ENCODE results near the gene CSKMT.
A peak's percentile ranks its signal among the peaks of the same experiment; 100 is the strongest.

DNA sequence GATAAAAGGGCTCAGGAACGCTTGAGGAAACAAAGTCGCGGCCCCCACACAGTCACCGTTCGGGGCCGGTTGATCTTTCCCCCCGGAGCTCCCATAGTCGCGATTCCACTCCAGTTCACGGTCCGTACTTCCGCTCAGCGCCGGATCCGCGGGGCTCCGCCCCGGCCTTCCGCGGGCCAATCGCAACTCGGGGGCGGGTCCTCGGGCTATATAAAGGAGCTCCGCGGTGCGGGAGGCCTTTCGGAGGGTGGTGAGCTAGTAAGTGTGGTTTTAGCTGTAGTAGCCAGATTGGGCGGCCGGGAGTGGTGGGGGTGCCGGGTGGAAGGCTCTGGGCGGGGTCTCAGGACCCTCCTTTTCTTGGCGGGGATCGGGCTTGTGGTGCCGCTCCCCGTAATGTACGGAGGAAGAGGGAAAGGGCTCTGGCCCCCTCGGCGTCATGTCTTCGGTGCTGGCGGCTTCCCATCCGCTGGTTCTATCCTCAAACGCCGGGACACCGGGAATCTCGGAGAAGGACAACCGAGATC lies at the start of gene CSKMT, which contains the start of gene C11orf98:
- TF ChIP-seq POLR2A (IDR thresholded peaks at IDR 0.05; ENCODE audit: low read depth, low read length) (peak; percentile 99), POLR2AphosphoS5 (IDR thresholded peaks at IDR 0.05; ENCODE audit: low read depth, low read length) (peak; percentile 99), TAF1 (IDR thresholded peaks at IDR 0.05; ENCODE audit: borderline replicate concordance, low read depth, low read length) (peak; percentile 98)

Measured in GM12892 (cell line).